Measurements from ENCODE around the gene KDM3B.

DNA sequence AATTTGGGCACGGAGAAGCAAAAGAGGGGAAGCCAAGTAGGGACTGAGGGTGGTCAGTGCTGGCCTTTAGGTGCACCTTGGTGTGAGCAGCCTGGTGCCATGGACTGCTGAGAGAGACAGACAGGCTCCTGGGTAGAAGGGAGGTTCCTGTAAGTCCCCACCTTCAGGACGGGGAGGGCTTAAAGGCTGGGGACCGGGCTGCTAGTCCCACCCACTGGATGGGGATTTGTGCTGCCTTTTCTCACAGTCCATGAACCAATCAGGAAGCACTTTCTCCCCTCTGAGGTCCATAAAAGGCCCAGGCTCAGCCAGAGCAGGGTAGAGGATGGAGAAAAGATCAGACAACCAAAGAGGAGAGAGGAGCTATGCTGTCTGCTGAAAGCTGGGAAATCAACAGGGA lies 36.1 kb upstream of the KDM3B start:
- no peak for TF ChIP-seq POLR2A (IDR thresholded peaks at IDR 0.05)
- TF ChIP-seq, protein P1, sequence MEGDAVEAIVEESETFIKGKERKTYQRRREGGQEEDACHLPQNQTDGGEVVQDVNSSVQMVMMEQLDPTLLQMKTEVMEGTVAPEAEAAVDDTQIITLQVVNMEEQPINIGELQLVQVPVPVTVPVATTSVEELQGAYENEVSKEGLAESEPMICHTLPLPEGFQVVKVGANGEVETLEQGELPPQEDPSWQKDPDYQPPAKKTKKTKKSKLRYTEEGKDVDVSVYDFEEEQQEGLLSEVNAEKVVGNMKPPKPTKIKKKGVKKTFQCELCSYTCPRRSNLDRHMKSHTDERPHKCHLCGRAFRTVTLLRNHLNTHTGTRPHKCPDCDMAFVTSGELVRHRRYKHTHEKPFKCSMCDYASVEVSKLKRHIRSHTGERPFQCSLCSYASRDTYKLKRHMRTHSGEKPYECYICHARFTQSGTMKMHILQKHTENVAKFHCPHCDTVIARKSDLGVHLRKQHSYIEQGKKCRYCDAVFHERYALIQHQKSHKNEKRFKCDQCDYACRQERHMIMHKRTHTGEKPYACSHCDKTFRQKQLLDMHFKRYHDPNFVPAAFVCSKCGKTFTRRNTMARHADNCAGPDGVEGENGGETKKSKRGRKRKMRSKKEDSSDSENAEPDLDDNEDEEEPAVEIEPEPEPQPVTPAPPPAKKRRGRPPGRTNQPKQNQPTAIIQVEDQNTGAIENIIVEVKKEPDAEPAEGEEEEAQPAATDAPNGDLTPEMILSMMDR (IDR thresholded peaks at IDR 0.05), result no peak

Measured in transverse colon (tissue), 3 donors.